ENCODE data around the gene MOGAT3. TPM values are rescaled to one million over a fixed set of nuclear protein-coding genes. Genes with fewer than 3 reads are reported as not detected.

Gene MOGAT3
- total and polyA plus RNA-seq, 9 of the 15 experiments (the other 6 are each of a cell fraction or from before 2014, with no cell fraction given), result 0.07 to 0.17 (median 0.13) TPM; not detected in 6

DNA sequence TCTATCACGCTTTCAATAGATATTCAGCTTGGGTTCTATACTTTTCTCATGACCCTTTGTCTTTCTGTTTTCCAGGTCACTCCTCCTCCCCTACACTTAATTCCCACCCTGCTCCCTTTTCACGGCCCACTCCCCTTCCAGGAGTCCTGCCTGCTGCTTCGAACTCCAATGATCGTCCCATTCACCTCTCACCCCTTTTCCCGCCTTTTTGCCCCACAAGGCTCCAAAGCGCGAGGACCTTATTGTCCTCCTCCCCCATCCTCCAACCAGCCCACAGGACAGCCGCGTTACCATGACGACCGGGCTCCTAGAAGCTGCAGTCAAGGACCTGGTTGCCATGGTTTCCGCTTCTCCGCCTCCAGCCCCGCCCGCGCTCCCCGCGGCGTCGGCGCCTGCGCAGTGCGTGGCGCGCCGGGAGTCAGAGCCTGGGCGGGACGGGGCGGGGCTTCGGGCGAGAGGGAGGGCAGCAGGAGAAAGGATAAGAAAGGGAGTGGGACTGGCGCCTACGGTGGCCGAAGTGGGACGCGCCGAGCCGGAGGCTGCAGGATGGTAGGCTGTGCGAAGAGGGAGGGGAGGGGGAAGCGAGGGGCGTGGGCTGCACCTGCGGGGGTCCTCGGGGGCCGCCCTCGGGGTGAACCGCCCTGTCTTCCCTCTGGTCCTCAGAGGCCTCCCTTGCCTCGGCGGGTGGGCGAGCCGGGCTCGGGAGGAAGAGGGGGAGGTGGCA lies 46.7 kb downstream of the MOGAT3 start, which contains the start of gene AP1S1 (continued):
- TF ChIP-seq ILF3 (IDR thresholded peaks at IDR 0.05; ENCODE audit: borderline replicate concordance), result no peak
- no peak for TF ChIP-seq HNRNPLL (IDR thresholded peaks at IDR 0.05; ENCODE audit: low read depth, low read length, poor library complexity, severe bottlenecking)
- no peak for TF ChIP-seq HOXB6 (CRISPR knock-in tag; IDR thresholded peaks at IDR 0.05; ENCODE audit: borderline replicate concordance)
- no peak for TF ChIP-seq MEF2D (tag; conservative IDR thresholded peaks at IDR 0.05; ENCODE audit: low read depth)
- no peak for TF ChIP-seq ZNF280A (IDR thresholded peaks at IDR 0.05; ENCODE audit: low read depth, partially characterized antibody)
- TF ChIP-seq FOXA1 (IDR thresholded peaks at IDR 0.05; ENCODE audit: borderline replicate concordance), result no peak
- TF ChIP-seq SIN3B (IDR thresholded peaks at IDR 0.05; ENCODE audit: low read depth), result no peak
- no peak for TF ChIP-seq HNRNPH1 (optimal IDR thresholded peaks at IDR 0.05; ENCODE audit: low read depth, low read length)
- TF ChIP-seq ILK (tag; IDR thresholded peaks at IDR 0.05; ENCODE audit: borderline replicate concordance, low read depth), result no peak
- peak; percentile 52; the same call in 1 of the 2 replicates for TF ChIP-seq LARP7 (IDR thresholded peaks at IDR 0.05)
- TF ChIP-seq ZNF766 (CRISPR knock-in tag; conservative IDR thresholded peaks at IDR 0.05), result no peak
- 0 out of 2 replicates have a peak, but pooled peaks have one; percentile 65 for TF ChIP-seq FOXP1 (CRISPR knock-in tag; IDR thresholded peaks at IDR 0.05)
- TF ChIP-seq ZSCAN32 (CRISPR knock-in tag; IDR thresholded peaks at IDR 0.05), result no peak
- TF ChIP-seq ZNF431 (CRISPR knock-in tag; IDR thresholded peaks at IDR 0.05), result no peak
- TF ChIP-seq ZNF197 (CRISPR knock-in tag; IDR thresholded peaks at IDR 0.05; ENCODE audit: low read depth), result no peak
- TF ChIP-seq, protein P1, sequence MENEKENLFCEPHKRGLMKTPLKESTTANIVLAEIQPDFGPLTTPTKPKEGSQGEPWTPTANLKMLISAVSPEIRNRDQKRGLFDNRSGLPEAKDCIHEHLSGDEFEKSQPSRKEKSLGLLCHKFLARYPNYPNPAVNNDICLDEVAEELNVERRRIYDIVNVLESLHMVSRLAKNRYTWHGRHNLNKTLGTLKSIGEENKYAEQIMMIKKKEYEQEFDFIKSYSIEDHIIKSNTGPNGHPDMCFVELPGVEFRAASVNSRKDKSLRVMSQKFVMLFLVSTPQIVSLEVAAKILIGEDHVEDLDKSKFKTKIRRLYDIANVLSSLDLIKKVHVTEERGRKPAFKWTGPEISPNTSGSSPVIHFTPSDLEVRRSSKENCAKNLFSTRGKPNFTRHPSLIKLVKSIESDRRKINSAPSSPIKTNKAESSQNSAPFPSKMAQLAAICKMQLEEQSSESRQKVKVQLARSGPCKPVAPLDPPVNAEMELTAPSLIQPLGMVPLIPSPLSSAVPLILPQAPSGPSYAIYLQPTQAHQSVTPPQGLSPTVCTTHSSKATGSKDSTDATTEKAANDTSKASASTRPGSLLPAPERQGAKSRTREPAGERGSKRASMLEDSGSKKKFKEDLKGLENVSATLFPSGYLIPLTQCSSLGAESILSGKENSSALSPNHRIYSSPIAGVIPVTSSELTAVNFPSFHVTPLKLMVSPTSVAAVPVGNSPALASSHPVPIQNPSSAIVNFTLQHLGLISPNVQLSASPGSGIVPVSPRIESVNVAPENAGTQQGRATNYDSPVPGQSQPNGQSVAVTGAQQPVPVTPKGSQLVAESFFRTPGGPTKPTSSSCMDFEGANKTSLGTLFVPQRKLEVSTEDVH (IDR thresholded peaks at IDR 0.05; ENCODE audit: low read depth, partially characterized antibody), result no peak
- no peak for TF ChIP-seq DMBX1 (CRISPR knock-in tag; IDR thresholded peaks at IDR 0.05; ENCODE audit: borderline replicate concordance)
- no peak for TF ChIP-seq FOS (IDR thresholded peaks at IDR 0.05; ENCODE audit: extremely low read depth, insufficient read length)
- TF ChIP-seq SOX6 (IDR thresholded peaks at IDR 0.05), result no peak
- TF ChIP-seq RBM34 (IDR thresholded peaks at IDR 0.05; ENCODE audit: borderline replicate concordance, insufficient read depth, low read length), result no peak

All from K562 (cell line).